ENCODE results near the gene GTF2IRD1. TPM values are rescaled to one million over a fixed set of nuclear protein-coding genes. Genes with fewer than 3 reads are reported as not detected.
A peak's percentile ranks its signal among the peaks of the same experiment; 100 is the strongest.

GTF2IRD1 gene
- total and polyA plus RNA-seq, 2 of the 13 experiments (the other 11 are each of a cell fraction or from before 2014, with no cell fraction given): 16.5 to 26.7 TPM

DNA sequence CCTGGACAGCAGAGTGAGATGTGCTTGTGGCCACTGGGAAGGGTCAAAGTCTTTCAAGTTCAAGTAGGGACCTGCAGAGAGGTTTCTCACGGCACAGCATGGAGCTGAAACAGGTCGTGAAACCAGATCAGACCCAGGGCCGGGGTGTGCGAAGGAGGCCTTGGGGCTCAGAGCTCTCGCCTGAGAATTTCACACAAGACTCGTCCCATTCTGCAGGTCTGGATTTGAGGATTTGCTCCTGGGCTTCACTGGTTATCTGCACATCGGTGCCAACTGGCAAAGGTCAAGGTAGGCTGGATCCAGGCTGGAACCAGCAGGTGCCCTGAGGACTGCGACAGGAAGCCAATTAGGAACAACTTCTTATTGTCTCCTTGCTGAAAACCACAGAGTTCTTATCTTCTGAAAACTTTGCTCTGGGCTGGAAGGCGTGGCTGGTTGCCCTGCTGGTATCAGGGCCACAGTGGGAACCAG, 179.8 kb downstream of the GTF2IRD1 start:
- POLR2A ChIA-PET: no interaction called here
- BruUV-seq (replicated peaks): no TSS peak
- 0 out of 2 replicates have a peak overlapping the region, but pooled peaks have one; percentile 8 for H3K4me2 ChIP-seq (ENCODE audit: low read depth, low read length)
- FAIRE-seq: no peak
- peak overlapping the region; percentile 57 for H2AFZ ChIP-seq (ENCODE audit: low read length)
- H3K4me1 ChIP-seq (ENCODE audit: insufficient read depth, low read length): peaks cover 69% of the 10 kb centered on the region
- H3K36me3 ChIP-seq (replicated peaks in 1 of 2; ENCODE audit: control insufficient read depth in 1 of 2, insufficient read depth in 2 of 2, low read length in 2 of 2): no peaks in the 10 kb centered on the region
- H3K79me2 ChIP-seq (ENCODE audit: insufficient read depth, low read length): no peaks in the 10 kb centered on the region
- no peak for DNase-seq (ENCODE audit: low spot score)
- ATAC-seq: no peak
- in situ Hi-C loops (cut with HindIII; ENCODE audit: extremely low pct_ligation_motif_present, low pct_unique_long_range_greater_than_20kb) (no loop called here), intact Hi-C loops (cut with micrococcal nuclease; ENCODE audit: unreplicated experiment) (no loop called here)
- H3K27ac ChIP-seq (ENCODE audit: extremely low read length, insufficient read depth, low read length): no peak overlapping the region
- no peaks in the 10 kb centered on the region for H3K27me3 ChIP-seq (ENCODE audit: control insufficient read depth in 1 of 2, insufficient read depth in 2 of 2, low read length in 2 of 2)
- TF ChIP-seq HNRNPL (IDR thresholded peaks at IDR 0.05; ENCODE audit: low read depth, low read length) (peak; percentile 64; the same call in 1 of the 2 replicates), HNF4A (CRISPR knock-in tag; IDR thresholded peaks at IDR 0.05) (0 out of 2 replicates have a peak, but pooled peaks have one; percentile 32), ZNF230 (CRISPR knock-in tag; IDR thresholded peaks at IDR 0.05) (0 out of 2 replicates have a peak, but pooled peaks have one; percentile 23), ZNF629 (CRISPR knock-in tag; conservative IDR thresholded peaks at IDR 0.05) (0 out of 2 replicates have a peak, but pooled peaks have one; percentile 7), SPEN (CRISPR knock-in tag; IDR thresholded peaks at IDR 0.05; ENCODE audit: low read depth) (no peak), ZNF121 (CRISPR knock-in tag; IDR thresholded peaks at IDR 0.05) (peak; percentile 48; the same call in 1 of the 2 replicates), PAWR (CRISPR knock-in tag; IDR thresholded peaks at IDR 0.05; ENCODE audit: borderline replicate concordance) (no peak), ZNF766 (CRISPR knock-in tag; IDR thresholded peaks at IDR 0.05; ENCODE audit: borderline replicate concordance) (peak; percentile 91; the same call in 1 of the 2 replicates)
- TF ChIP-seq, protein P1, sequence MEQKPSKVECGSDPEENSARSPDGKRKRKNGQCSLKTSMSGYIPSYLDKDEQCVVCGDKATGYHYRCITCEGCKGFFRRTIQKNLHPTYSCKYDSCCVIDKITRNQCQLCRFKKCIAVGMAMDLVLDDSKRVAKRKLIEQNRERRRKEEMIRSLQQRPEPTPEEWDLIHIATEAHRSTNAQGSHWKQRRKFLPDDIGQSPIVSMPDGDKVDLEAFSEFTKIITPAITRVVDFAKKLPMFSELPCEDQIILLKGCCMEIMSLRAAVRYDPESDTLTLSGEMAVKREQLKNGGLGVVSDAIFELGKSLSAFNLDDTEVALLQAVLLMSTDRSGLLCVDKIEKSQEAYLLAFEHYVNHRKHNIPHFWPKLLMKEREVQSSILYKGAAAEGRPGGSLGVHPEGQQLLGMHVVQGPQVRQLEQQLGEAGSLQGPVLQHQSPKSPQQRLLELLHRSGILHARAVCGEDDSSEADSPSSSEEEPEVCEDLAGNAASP (CRISPR knock-in tag; IDR thresholded peaks at IDR 0.05; ENCODE audit: borderline replicate concordance): peak; percentile 10; the same call in 1 of the 2 replicates
- CTCF ChIA-PET (ENCODE audit: low intra/inter-chr PET ratio, low total read pairs): no interaction called here
- H4K20me1 ChIP-seq (ENCODE audit: insufficient read depth, low read length): no peaks in the 10 kb centered on the region
- WGBS (ENCODE audit: low lambda C conversion rate): 67% methylated on average over 6 of the region's 9 CpGs
- no peaks in the 10 kb centered on the region for H3K9me3 ChIP-seq (ENCODE audit: low read length)
- H3K9ac ChIP-seq (ENCODE audit: insufficient read depth, low read depth, low read length): peak overlapping the region; percentile 30; the same call in 1 of the 2 replicates
- H3K4me3 ChIP-seq (replicated peaks in 1 of 3; ENCODE audit: insufficient read depth in 1 of 3, low read depth in 2 of 3, low read length in 3 of 3): no peak overlapping the region
